K562 (cell line): ENCODE results near the gene EPC2. TPM values are rescaled to one million over a fixed set of nuclear protein-coding genes. Genes with fewer than 3 reads are reported as not detected.

Experiments used
- ATAC-seq: fragments of 200-7000 bp; cut with Tn5 transposase; 3 replicates; pipeline ENCODE4 v1.9.1; 2020; ENCODE audit warnings: moderate library complexity
- BruUV-seq: library from RNA; stranded (reverse); fragments of 400-500 nt; replicated peaks from 2 replicates; lab custom pipeline; 2021; lab: Mats Ljungman, UMichigan
- CTCF ChIA-PET: fragments of 300-600 bp; formaldehyde crosslinking; extraction: SDS; loops from one replicate; lab custom pipeline; 2021; ENCODE audit warnings: low intra/inter-chr PET ratio; lab: Yijun Ruan, JAX
- POLR2A ChIA-PET: fragments of 300-600, 350-650 bp; sonication (Branson Sonifier 250); formaldehyde crosslinking; extraction: SDS; loops from one replicate; lab custom pipeline; 2021; ENCODE audit warnings: antibody characterized with exemption, inconsistent platforms; lab: Yijun Ruan, JAX
- DNase-seq, 4 experiments: peaks; one replicate each; pipeline versions ENCODE4 v3.0.0 to v3.0.0-alpha.2; 2011 to 2018; ENCODE audit warnings: low spot score in 3 of 4, mixed read lengths in 3 of 4; ENCODE audit errors: extremely low read depth in 1 of 4
- FAIRE-seq: peaks from 2 replicates; lab custom pipeline; 2011; peaks lifted over from hg19 to GRCh38; lab: Jason Lieb, UNC
- H2AFZ ChIP-seq: 2 replicates; pipeline ENCODE4 v1.6.0; 2011; ENCODE audit warnings: low read depth, low read length, control low read depth, inconsistent platforms
- H3K27ac ChIP-seq: fragments of 200-600 bp; 3 replicates; pipeline ENCODE4 v1.8.0; 2011; ENCODE audit warnings: low read depth, mild to moderate bottlenecking, control low read depth, inconsistent platforms, low read length, moderate library complexity, mixed read lengths; ENCODE audit errors: extremely low read depth
- H3K27me3 ChIP-seq, 2 experiments: fragments of 300-600 bp in 1 of 2; 2 replicates in 1 of 2; 3 replicates in 1 of 2; pipeline versions ENCODE4 v1.6.0 to v1.8.0; 2011; ENCODE audit warnings: inconsistent platforms in 2 of 2, low read length in 2 of 2, mild to moderate bottlenecking in 1 of 2, mixed read lengths in 1 of 2, moderate library complexity in 1 of 2; ENCODE audit not compliant: control insufficient read depth in 2 of 2, insufficient read depth in 2 of 2
- H3K36me3 ChIP-seq: fragments of 300-600 bp; 3 replicates; pipeline ENCODE4 v1.8.0; 2011; ENCODE audit warnings: mild to moderate bottlenecking, low read length, inconsistent platforms; ENCODE audit not compliant: control insufficient read depth, insufficient read depth
- H3K4me1 ChIP-seq, 2 experiments: fragments of 200-600 bp in 1 of 2; replicated peaks in 1 of 2; 2 replicates in 1 of 2; 3 replicates in 1 of 2; pipeline versions ENCODE4 v1.5.1 to v1.8.0; 2011; ENCODE audit warnings: inconsistent platforms in 2 of 2, low read length in 2 of 2, mild to moderate bottlenecking in 1 of 2, mixed read lengths in 1 of 2, moderate library complexity in 1 of 2; ENCODE audit not compliant: control insufficient read depth in 2 of 2, insufficient read depth in 2 of 2
- H3K4me2 ChIP-seq: 2 replicates; pipeline ENCODE4 v1.6.1; 2011; ENCODE audit warnings: low read length, control low read depth, inconsistent platforms, mixed read lengths; ENCODE audit not compliant: insufficient read depth
- H3K4me3 ChIP-seq: fragments of 200-600 bp; sonication (generic), shearing (Covaris generic); 2 replicates; pipeline ENCODE4 v1.5.1; 2016; ENCODE audit warnings: control low read depth, inconsistent platforms
- H3K79me2 ChIP-seq: fragments of 200-600 bp; 3 replicates; pipeline ENCODE4 v1.8.0; 2011; ENCODE audit warnings: low read length, inconsistent platforms; ENCODE audit not compliant: control insufficient read depth, insufficient read depth
- H3K9ac ChIP-seq, 2 experiments: 2 replicates each; pipeline versions ENCODE4 v1.6.0 to v1.6.1; 2011; ENCODE audit warnings: low read depth in 2 of 2, low read length in 2 of 2, control low read depth in 1 of 2, inconsistent platforms in 1 of 2, mild to moderate bottlenecking in 1 of 2, mixed read lengths in 1 of 2; ENCODE audit not compliant: insufficient read depth in 1 of 2
- H3K9me1 ChIP-seq: one replicate; pipeline ENCODE4 v1.6.0; 2011; ENCODE audit warnings: inconsistent platforms, mild to moderate bottlenecking, low read length, moderate library complexity; ENCODE audit not compliant: control insufficient read depth, insufficient read depth
- H3K9me3 ChIP-seq: replicated peaks from 2 replicates; pipeline ENCODE4 v1.5.1; 2011; ENCODE audit warnings: low read depth, low read length, inconsistent platforms; ENCODE audit not compliant: control insufficient read depth, insufficient read depth
- H4K20me1 ChIP-seq: replicated peaks from 2 replicates; pipeline ENCODE4 v1.6.1; 2011; ENCODE audit warnings: low read length, inconsistent platforms, mixed read lengths; ENCODE audit not compliant: control insufficient read depth, insufficient read depth
- POU5F1 ChIP-seq: fragments of 150-350 bp; IDR thresholded peaks from 2 replicates; pipeline ENCODE4 v1.6.1; 2014; ENCODE audit warnings: borderline replicate concordance, low read length, low read depth, mild to moderate bottlenecking; ENCODE audit not compliant: partially characterized antibody
- RBM15 ChIP-seq: fragments of 200-400 bp; formaldehyde crosslinking; IDR thresholded peaks from 2 replicates; pipeline ENCODE4 v1.6.1; 2018; ENCODE audit warnings: mild to moderate bottlenecking, low read length, moderate library complexity; ENCODE audit not compliant: insufficient read depth
- ZBTB11 ChIP-seq, 3 experiments: fragments of 200-800 bp in 1 of 3; fragments of 250-450 bp in 1 of 3; fragments of 450-650 bp in 1 of 3; sonication (Bioruptor Pico) in 1 of 3; sonication (Bioruptor generic) in 1 of 3; formaldehyde crosslinking in 1 of 3; IDR thresholded peaks; 2 replicates each; pipeline versions ENCODE4 v1.6.1 to v1.8.0; 2016 to 2022; ENCODE audit warnings: mild to moderate bottlenecking in 2 of 3, missing genetic modification characterization in 2 of 3, missing compliant biosample characterization in 1 of 3, moderate library complexity in 1 of 3
- ZKSCAN3 ChIP-seq: fragments of 250-450 bp; sonication (Bioruptor Pico); IDR thresholded peaks from 2 replicates; pipeline ENCODE4 v1.4.0; 2020
- WGBS: fragments of 100-300 bp; shearing (Covaris generic); methylation state at CpG from one replicate; pipeline ENCODE4 v1.1.6; 2016; ENCODE audit warnings: low coverage, mixed read lengths; ENCODE audit not compliant: insufficient coverage; ENCODE audit errors: missing lambda C conversion rate; 5-methylcytosine and 5-hydroxymethylcytosine counted together
- in situ Hi-C: fragments of 300-500 bp; cut with MboI; formaldehyde crosslinking; loops from 4 replicates; pipeline ENCODE4 v1.15.0; 2018; ENCODE audit warnings: inconsistent platforms, mixed read lengths
- intact Hi-C: fragments of 100-400 bp; cut with micrococcal nuclease; formaldehyde crosslinking; loops from 2 replicates; pipeline ENCODE4 v1.14.2; 2022
- polyA plus RNA-seq, 8 experiments: library from polyadenylated mRNA; depleted of rRNA in 4 of 8; stranded (reverse) in 5 of 8; unstranded in 3 of 8; fragments of >200 nt; fragmentation: Nextera tagmentation in 2 of 8; fragmentation: Illumina TruSeq in 1 of 8; extraction: Ambion mirVana in 2 of 8; extraction: Trizol in 1 of 8; gene quantifications; 2 replicates each; pipeline versions ENCODE4 v1.2.1 to v1.2.3, GENCODE V29; 2011 to 2014; ENCODE audit warnings: inconsistent platforms in 1 of 8, missing spikeins in 1 of 8
- total RNA-seq, 7 experiments: library from RNA; depleted of rRNA in 6 of 7; stranded (reverse); fragments of >200 nt in 6 of 7; fragmentation: Illumina TruSeq in 2 of 7; extraction: Trizol in 2 of 7; gene quantifications; 2 replicates each; pipeline versions ENCODE4 v1.2.1 to v1.2.3, GENCODE V29; 2011 to 2021; ENCODE audit warnings: low replicate concordance in 1 of 7

Gene EPC2
- total and polyA plus RNA-seq, 9 of the 15 experiments (the other 6 are each of a cell fraction or from before 2014, with no cell fraction given), result 7.0 to 35.8 (median 29.1) TPM

- peaks cover 20 to 47% of the 10 kb centered on the region in 2 experiments; a peak in 4 of 5 replicates for H3K27me3 ChIP-seq
- BruUV-seq, result no TSS peak
- no peak overlapping the region for H2AFZ ChIP-seq
- ATAC-seq (no peak), FAIRE-seq (no peak), DNase-seq (no peak)
- no peaks in the 10 kb centered on the region for H3K4me1 ChIP-seq
- WGBS, result 2% methylated on average over 4 of the region's 4 CpGs
- no peaks in the 10 kb centered on the region for H3K36me3 ChIP-seq
- in situ Hi-C loops (no loop called here), intact Hi-C loops (no loop called here)
- no peaks in the 10 kb centered on the region for H3K9me1 ChIP-seq
- H3K79me2 ChIP-seq, result no peaks in the 10 kb centered on the region
- H4K20me1 ChIP-seq, result no peaks in the 10 kb centered on the region
- no peak overlapping the region for H3K4me3 ChIP-seq
- no peaks in the 10 kb centered on the region for H3K9me3 ChIP-seq
- H3K4me2 ChIP-seq, result no peak overlapping the region
- ChIA-PET CTCF (no interaction called here), POLR2A (interaction anchor here (0.9 to 1.0 kb wide), 2 partner anchors 9 to 10 kb away, joined by 3 to 4 read pairs; no protein-coding TSS in a partner anchor)
- TF ChIP-seq POU5F1, result no peak
- no peak for TF ChIP-seq ZBTB11 (CRISPR knock-in tag; IDR thresholded peaks at IDR 0.05)
- TF ChIP-seq RBM15, result no peak
- no peak for TF ChIP-seq ZKSCAN3
- H3K9ac ChIP-seq, result no peak overlapping the region
- no peak overlapping the region for H3K27ac ChIP-seq
These were observed 48.5 kb upstream of the EPC2 start for GRCh38 chr2:148596018-148596417.
